SK-MEL-5 (cell line): ENCODE measurements around the gene SERPINA6. TPM values are rescaled to one million over a fixed set of nuclear protein-coding genes. Genes with fewer than 3 reads are reported as not detected.
"Not testable (repeated sequence)": the region's sequence is repeated elsewhere in the genome, so short reads cannot be mapped to it uniquely, and the experiment has no call there.

ENCODE experiments used
- DNase-seq: peaks from one replicate; pipeline ENCODE4 v3.0.0-alpha.2; 2016; ENCODE audit warnings: low read depth, low spot score
- in situ Hi-C: cut with HindIII; loops from 2 replicates; pipeline ENCODE4 v1.10.0; 2016; ENCODE audit warnings: low sequenced_read_pairs, high pct_unique_total_duplicates, low pct_unique_long_range_greater_than_20kb
- polyA plus RNA-seq, 2 experiments: library from polyadenylated mRNA; depleted of rRNA; stranded (reverse); fragments of >200 nt; gene quantifications; 2 replicates each; pipeline ENCODE4 v1.2.3, GENCODE V29; 2015
- total RNA-seq: library from RNA; depleted of rRNA; stranded (reverse); fragments of >200 nt; shearing (Covaris generic); gene quantifications from 2 replicates; pipeline ENCODE4 v1.2.3, GENCODE V29; 2014; rRNA removed

Gene SERPINA6, protein sequence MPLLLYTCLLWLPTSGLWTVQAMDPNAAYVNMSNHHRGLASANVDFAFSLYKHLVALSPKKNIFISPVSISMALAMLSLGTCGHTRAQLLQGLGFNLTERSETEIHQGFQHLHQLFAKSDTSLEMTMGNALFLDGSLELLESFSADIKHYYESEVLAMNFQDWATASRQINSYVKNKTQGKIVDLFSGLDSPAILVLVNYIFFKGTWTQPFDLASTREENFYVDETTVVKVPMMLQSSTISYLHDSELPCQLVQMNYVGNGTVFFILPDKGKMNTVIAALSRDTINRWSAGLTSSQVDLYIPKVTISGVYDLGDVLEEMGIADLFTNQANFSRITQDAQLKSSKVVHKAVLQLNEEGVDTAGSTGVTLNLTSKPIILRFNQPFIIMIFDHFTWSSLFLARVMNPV
- total RNA-seq = not detected in 2 replicates
- 0.12 TPM in 1 of 2 replicates, not detected in the other for polyA plus RNA-seq (2015; cell fraction: cytosol; rRNA removed)
- polyA plus RNA-seq (2015; cell fraction: nucleus; rRNA removed) = not detected in 2 replicates

- peak; percentile 76 for DNase-seq
- in situ Hi-C loops = no loop called here
Observed at GRCh38 chr14:94322648-94323570, at the start of gene SERPINA6. Gene SERPINA6 (minus strand): TSS chr14:94323336. CDS start chr14:94314648, 8,688 bp downstream.

GRCh38 chr14:94372021-94372605, 49.0 kb upstream of the SERPINA6 start:
- DNase-seq = peak; percentile 35
- in situ Hi-C loops = no loop called here

DNA sequence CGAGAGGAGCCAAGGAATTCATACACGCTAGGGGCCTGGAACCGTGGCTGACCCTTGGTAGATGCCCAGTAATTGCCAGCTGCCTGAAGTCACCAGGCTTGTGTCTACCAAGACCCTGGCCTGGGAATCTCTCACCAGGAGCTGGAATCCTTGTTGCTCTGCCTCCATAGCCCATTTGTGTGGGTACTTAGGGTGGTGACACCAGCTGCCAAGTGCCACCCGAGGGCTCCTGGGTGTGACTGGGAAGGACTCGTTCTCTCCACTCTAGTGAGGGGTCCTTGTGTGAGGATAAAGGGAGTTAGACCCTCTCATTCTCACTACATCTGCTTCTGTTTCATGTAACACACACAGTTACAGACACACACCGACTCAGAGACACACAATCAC, 47.4 kb upstream of the SERPINA6 start:
- in situ Hi-C loops = no loop called here
- no peak for DNase-seq

DNA sequence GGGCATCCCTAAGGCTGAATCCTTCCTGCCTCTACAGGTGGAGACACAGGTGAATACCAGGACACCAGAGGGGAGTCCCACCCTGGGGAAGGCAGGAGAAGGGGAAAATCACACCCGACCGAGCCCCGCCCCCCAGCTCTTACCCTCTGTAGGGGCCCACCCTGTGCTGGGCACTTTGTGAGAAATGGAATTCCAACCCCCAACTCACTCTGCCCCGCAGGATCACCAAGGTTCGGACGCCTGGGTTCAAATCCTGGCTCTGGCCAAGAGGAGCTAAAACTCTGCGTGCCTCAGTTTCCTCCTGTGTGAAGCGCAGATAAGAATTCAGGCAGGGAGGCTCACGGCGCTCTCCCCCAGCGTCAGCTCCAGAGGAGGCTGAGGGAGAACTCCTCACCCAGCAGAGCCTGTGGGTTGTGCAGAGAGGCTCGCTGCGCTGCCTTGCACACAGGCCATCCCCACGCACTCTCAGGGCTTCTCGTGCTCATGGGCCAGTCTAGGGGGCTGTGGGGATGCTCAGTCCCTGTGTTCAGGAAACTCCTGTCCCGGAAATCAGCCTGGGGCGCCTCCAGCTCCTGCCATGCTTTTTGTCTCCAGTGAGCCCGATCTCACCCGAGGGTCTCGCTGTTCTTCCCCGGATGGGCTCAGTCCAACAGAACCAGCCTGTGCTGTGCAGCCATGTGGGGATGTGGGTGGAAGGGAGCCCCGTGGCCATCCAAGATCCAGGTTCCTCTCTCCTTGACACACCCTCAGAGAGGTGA, 46.8 kb upstream of the SERPINA6 start:
- in situ Hi-C loops, DNase-seq: not testable (repeated sequence)

- in situ Hi-C loops = no loop called here
- DNase-seq = no peak
Observed at GRCh38 chr14:94368956-94369355, 45.8 kb upstream of the SERPINA6 start.

DNA sequence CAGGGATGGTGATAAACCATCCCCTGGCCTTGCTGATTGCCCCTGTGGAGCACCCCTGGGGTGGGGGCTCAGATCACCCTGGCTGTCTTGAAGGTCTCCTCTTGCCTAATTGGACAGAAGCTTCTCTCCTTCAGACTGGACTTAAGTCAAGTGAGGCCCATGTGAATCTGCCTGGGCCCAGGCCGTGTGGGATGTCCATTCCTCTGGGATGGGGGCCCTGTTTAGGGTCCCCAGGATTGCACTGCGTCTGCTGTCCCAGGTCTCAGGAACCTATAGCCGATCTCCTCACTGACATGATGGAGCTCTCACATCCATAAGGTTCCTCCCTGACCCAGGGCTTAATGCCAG, 45.1 kb upstream of the SERPINA6 start:
- DNase-seq = no peak
- in situ Hi-C loops = no loop called here

- no peak for DNase-seq
- in situ Hi-C loops = no loop called here
Observed at GRCh38 chr14:94367347-94368242, 44.5 kb upstream of the SERPINA6 start.

DNA sequence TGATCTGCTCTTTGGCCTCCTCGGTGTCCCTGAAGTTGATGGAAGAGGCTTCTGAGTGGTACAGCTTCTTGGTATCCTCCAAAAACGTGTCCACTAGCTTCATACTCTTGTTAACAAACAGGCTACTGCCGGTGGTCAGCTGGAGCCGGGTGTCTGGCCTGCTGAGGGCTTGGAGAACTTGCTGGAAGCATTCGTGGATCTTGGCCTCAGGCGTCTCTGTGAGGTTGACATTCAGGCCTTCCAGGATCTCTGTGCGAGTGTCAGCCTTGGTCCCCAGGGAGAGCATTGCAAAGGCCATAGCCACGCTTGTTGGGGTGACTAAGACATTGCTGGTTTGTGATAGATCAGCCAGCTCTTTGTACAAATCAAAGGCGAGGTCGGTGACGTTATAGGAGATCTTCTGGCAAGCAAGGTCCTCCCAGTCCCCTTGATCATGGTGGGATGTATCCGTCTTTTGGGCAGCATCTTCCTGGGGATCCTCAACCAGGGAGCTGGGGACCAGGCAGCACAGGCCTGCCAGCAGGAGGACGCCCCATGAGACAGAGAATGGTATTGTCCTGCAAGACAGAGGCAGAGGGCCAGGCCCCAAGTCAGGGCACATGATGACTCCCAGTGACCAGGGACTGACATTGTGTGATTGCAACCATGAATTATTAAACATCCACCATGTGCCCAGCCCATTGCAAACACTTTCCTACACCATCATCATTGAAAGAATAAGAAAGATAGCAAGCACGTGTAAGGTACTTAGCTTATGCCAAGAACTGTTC, 43.2 kb upstream of the SERPINA6 start, which contains the start of gene SERPINA2:
TSS of gene SERPINA2 (minus strand) at position 553 of the 770 bp plus-strand sequence.
- in situ Hi-C loops = no loop called here
- no peak for DNase-seq

DNA sequence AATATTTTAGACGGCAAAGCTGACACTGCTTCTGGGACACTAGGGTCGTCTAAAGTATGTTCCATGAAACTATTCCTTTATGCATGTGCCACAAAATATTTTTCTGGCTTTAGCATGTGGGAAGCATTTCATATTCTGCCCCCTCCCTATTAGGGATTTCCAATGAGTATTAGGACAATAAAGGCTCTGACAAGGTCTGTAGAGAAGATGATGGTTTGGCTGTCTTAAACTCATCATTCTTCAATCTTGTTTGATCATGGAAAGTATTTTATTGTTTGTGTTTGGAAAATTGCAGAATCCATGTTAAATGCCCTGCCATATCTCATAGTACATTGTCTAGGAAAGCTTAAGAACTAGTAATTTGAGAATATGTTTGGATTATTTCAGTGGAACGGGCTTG, 42.5 kb upstream of the SERPINA6 start:
- in situ Hi-C loops = no loop called here

DNA sequence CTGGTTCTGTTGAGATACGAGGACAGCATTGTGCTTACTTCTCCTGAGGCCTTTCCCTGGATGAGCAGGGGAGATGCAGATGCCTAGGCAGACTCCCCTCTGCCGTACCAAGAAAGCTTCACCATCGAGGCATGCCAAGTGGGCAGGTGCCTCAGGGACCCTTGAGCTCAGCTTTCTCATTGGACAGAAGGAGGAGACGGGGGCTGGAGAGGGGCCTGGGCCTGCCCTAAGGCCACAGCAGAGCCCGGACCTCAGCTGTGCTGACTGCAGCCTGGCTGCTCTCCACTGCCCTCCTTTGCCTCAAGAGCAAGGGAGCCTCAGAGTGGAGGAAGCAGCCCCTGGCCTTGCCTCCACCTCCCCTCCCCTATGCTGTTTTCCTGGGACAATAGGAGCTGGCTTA, 41.8 kb upstream of the SERPINA6 start:
- in situ Hi-C loops = no loop called here
- no peak for DNase-seq

More for the DNA sequence above, 42.5 kb upstream of the SERPINA6 start:
- no peak for DNase-seq

GRCh38 chr14:94364037-94364436, 40.9 kb upstream of the SERPINA6 start:
- no peak for DNase-seq
- in situ Hi-C loops = no loop called here

GRCh38 chr14:94363151-94363624, 40.1 kb upstream of the SERPINA6 start:
- in situ Hi-C loops = no loop called here

DNA sequence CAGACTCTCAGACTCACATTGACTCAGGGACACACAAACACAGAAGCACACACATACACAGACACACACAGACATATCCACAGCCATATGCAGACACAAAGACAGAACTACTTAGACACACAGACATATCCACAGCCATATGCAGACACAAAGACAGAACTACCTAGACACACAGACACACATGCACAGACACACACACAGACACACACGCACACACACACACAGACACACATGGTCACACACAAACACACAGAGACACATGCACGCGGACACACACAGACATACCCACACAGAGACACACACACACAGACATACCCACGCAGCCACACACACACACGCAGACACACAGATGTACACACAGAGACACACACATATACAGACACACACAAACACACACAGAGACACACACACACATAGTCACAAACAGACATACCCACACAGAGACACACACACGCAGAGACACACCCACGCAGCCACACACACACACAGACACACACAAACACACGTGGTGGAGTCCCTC, 39.5 kb upstream of the SERPINA6 start:
- in situ Hi-C loops = no loop called here

More at GRCh38 chr14:94363151-94363624, 40.1 kb upstream of the SERPINA6 start:
- DNase-seq = no peak

DNA sequence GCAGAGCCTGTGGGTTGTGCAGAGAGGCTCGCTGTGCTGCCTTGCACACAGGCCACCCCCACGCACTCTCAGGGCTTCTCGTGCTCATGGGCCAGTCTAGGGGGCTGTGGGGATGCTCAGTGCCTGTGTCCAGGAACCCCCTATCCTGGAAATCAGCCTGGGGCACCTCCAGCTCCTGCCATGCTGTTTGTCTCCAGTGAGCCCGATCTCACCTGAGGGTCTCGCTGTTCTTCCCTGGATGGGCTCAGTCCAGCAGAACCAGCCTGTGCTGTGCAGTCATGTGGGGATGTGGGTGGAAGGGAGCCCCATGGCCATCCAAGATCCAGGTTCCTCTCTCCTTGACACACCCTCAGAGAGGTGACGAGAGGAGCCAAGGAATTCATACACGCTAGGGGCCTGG, 38.5 kb upstream of the SERPINA6 start:
- in situ Hi-C loops = no loop called here
- no peak for DNase-seq

More for the DNA sequence above, 39.5 kb upstream of the SERPINA6 start:
- DNase-seq = no peak

GRCh38 chr14:94360945-94361565, 37.9 kb upstream of the SERPINA6 start:
- DNase-seq = no peak
- in situ Hi-C loops = no loop called here
